AG09309 (cell line): ENCODE measurements around the gene UPP2.

ENCODE experiments used
- DNase-seq: peaks from one replicate; pipeline ENCODE4 v3.0.0-alpha.2; 2010; ENCODE audit warnings: low read depth
- H3K4me3 ChIP-seq: 2 replicates; pipeline ENCODE4 v1.5.1; 2011; ENCODE audit warnings: mild to moderate bottlenecking, low read depth, low read length, moderate library complexity; ENCODE audit not compliant: control insufficient read depth
- TF ChIP-seq, protein P1 (sequence below): IDR thresholded peaks from 2 replicates; pipeline ENCODE4 v1.5.1; 2011; ENCODE audit warnings: mild to moderate bottlenecking, low read depth, low read length, inconsistent platforms; ENCODE audit not compliant: insufficient read depth, control insufficient read depth; ENCODE audit errors: missing control alignments

Gene UPP2

DNA sequence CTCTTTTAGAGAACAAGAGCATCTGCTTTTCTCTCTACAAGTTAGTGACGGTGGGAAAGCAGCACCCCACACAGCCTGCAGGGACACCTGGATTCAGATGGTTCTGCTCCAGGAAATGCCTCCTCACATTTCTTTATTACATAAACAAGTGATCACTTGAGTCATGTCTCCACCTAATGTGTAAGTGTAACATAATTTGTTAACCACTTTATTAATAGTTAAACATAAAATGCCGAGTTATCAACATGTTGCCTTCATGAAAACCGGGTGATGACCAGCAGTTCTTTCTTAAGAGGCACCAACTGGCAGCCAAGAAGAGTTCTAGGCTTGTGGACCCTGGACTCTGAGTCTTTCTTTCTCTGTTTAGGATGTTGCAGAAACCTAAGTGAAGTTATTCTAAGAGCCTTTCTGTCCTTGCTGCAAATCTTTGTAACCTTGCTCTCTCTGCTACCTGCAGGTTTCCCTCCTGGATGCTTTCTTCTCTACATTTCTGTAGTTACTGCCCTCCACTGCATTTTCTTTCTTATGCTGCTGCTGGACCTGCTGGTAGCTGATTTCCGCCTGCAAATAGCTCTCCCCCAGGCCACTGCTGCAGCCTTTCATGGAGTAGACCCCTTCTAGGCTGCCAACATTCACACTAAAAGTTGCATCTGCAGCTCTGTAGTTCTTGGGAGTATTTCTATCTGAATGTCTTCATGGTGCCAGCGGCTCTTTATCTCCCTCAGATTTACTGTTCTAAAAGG is 24.3 kb downstream of the UPP2 start:
- H3K4me3 ChIP-seq = no peak overlapping the region
- DNase-seq = no peak
- TF ChIP-seq, protein P1, sequence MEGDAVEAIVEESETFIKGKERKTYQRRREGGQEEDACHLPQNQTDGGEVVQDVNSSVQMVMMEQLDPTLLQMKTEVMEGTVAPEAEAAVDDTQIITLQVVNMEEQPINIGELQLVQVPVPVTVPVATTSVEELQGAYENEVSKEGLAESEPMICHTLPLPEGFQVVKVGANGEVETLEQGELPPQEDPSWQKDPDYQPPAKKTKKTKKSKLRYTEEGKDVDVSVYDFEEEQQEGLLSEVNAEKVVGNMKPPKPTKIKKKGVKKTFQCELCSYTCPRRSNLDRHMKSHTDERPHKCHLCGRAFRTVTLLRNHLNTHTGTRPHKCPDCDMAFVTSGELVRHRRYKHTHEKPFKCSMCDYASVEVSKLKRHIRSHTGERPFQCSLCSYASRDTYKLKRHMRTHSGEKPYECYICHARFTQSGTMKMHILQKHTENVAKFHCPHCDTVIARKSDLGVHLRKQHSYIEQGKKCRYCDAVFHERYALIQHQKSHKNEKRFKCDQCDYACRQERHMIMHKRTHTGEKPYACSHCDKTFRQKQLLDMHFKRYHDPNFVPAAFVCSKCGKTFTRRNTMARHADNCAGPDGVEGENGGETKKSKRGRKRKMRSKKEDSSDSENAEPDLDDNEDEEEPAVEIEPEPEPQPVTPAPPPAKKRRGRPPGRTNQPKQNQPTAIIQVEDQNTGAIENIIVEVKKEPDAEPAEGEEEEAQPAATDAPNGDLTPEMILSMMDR = no peak

DNA sequence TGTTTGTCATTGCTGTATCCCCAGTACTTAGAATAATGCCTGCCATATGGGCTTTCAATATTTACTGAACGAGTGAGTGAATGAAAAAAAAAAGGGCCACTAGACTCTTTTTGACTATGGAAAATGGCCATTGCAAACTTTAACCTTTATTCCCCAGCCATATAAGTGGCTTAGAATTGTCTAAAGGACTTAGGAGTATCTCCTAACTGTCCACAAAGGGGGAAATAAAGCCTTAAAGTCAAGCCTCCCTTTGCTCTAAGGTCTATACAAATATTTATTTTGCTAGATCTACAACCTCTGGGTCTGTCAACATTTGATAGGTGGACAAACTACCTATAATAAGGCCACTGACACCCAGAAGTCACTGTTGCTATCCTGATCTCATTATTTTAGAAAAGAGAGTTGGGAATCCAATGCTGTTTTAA is 25.7 kb downstream of the UPP2 start:
- H3K4me3 ChIP-seq = no peak overlapping the region
- DNase-seq = no peak
- TF ChIP-seq, protein P1 = no peak

DNA sequence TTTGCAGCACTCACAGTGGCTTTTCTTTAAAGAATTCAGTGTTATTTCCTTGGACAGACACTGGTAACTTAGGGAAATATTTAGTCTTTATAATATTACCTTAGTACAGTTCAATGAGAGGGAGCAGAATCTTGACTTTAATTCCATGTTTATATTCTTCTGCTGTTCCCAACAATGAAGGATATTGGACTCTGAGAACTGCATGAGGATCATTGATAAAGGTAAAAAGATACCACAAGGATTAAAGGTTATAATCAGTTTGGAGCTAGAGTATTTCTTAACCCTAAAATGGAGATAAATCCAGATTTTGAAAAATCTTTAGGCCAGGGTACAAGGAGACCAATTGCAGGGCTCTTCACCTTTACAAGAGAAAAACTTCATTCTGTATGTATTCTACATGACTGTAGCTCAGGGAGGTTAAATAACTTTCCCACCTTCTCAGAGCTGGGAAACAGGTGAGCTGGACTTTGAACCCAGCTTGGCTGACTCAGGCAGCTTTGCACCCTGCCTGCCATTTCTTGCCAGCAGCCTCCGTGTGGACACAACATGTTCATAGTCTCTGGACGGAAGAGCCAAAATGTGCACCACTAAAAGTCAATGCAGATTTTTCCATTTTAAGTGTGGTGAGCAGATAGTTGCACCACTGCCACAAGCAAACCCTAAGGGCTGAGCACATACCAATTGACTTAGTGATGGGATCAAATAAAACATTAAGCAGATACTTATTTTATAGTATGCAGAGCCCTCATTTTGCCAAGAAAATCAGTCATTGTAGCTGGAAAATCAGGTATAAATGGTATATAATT is 26.7 kb downstream of the UPP2 start:
- TF ChIP-seq, protein P1 = no peak
- DNase-seq = no peak
- no peak overlapping the region for H3K4me3 ChIP-seq

DNA sequence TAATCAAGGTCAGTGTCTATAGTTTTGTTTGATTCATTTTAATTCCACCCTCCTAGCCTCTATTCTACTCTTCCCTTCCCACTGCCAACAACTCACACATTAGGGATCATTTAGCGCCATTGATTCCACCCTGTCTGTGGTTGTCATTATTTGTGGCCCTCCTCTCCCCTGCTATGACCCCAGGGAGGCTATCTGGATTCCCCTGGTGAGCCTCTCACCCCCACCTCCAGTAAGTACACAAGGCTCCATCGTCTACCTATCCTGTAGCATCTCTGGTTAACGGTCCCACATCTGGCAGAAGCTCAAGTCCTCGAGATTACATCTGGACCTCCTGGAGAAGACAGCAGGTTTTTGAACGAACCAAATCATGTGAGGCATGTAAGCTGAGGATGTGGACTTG is 27.4 kb downstream of the UPP2 start:
- no peak for DNase-seq
- TF ChIP-seq, protein P1 = no peak
- no peak overlapping the region for H3K4me3 ChIP-seq

DNA sequence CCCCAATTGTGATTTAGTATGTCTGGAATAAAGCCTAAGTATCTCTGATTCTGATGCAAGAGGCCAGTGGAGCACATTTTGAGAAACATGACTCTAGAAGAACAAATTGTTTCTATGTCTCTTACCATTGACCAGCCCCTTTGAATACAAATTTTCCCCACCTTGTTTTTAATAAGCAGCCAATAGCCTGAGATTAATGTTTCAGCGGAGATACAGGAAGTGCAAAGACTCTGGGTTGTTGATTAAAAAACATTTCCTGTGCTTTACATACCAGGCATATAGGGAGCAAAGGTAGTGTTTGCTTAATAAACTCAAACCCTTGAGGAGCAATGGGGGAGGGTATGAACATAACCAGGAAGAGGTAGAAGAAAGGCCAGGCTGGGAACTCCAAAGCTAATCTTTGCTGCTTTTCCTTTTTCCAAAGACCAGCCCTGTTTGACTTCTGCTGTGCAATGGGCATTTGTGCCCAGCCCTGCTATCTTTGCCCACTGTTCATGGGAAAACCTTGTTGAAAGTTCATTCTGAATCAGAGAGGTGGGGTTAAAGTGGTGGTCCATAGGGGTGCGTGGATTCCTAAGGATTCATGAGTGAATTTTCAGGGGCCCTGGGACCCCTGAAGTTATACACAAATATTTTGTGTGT is 29.3 kb downstream of the UPP2 start:
- no peak for DNase-seq
- TF ChIP-seq, protein P1 = no peak
- H3K4me3 ChIP-seq = no peak overlapping the region

DNA sequence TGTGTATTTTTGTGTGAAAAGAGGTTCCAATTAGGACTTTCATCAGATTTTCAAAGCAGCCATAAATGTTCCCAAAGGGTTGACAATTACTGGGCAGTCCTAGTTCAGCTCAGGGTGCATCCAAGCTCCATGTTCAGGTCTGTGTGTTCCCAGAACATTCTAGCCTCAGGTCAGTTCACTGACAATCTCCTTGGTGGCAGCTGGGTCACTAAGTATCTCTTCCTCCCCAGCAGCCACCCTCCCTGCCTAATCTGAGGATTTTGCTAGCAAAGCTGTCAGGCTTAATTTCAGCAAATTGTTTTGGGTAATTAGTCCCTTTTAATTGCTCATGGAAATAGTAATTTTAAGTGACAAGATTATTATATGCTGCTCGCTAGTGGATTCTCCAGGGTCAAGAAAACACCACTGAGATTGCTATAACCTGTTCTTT is 29.8 kb downstream of the UPP2 start:
- TF ChIP-seq, protein P1 = no peak
- no peak overlapping the region for H3K4me3 ChIP-seq
- no peak for DNase-seq
